ENCODE results near the gene ARPC2.

ARPC2 gene

GRCh38 chr2:218229851-218230250 lies 12.9 kb downstream of the ARPC2 start:
- Histone ChIP-seq H3K4me3 (replicated peaks; ENCODE audit: insufficient read depth, low read length) (no peak overlapping the region), H3K27ac (replicated peaks) (peak overlapping the region; percentile 70), H3K27me3 (ENCODE audit: insufficient read depth, poor library complexity, severe bottlenecking) (no peaks in the 10 kb centered on the region)
- no peak for DNase-seq (ENCODE audit: low read depth in 1 of 2, low spot score in 1 of 2)
- TF ChIP-seq GABPA (IDR thresholded peaks at IDR 0.05; ENCODE audit: low read depth) (no peak), REST (IDR thresholded peaks at IDR 0.05; ENCODE audit: insufficient replicate concordance, low read depth) (no peak), SPI1 (IDR thresholded peaks at IDR 0.05; ENCODE audit: borderline replicate concordance, low read depth) (no peak), POLR2AphosphoS5 (IDR thresholded peaks at IDR 0.05; ENCODE audit: low read depth) (no peak), CTCF (IDR thresholded peaks at IDR 0.05; ENCODE audit: insufficient read depth, low read length) (no peak)

- Histone ChIP-seq H3K27ac (replicated peaks) (peak overlapping the region; percentile 70), H3K27me3 (ENCODE audit: insufficient read depth, poor library complexity, severe bottlenecking) (no peaks in the 10 kb centered on the region), H3K4me3 (replicated peaks; ENCODE audit: insufficient read depth, low read length) (no peak overlapping the region)
- TF ChIP-seq CTCF (IDR thresholded peaks at IDR 0.05; ENCODE audit: insufficient read depth, low read length) (no peak), SPI1 (IDR thresholded peaks at IDR 0.05; ENCODE audit: borderline replicate concordance, low read depth) (no peak), GABPA (IDR thresholded peaks at IDR 0.05; ENCODE audit: low read depth) (no peak), REST (IDR thresholded peaks at IDR 0.05; ENCODE audit: insufficient replicate concordance, low read depth) (no peak), POLR2AphosphoS5 (IDR thresholded peaks at IDR 0.05; ENCODE audit: low read depth) (no peak)
- no peak for DNase-seq (ENCODE audit: low read depth in 1 of 2, low spot score in 1 of 2)
Measured at GRCh38 chr2:218230882-218231281, 13.9 kb downstream of the ARPC2 start.

- Histone ChIP-seq H3K4me3 (replicated peaks; ENCODE audit: insufficient read depth, low read length) (no peak overlapping the region), H3K27ac (replicated peaks) (no peak overlapping the region), H3K27me3 (ENCODE audit: insufficient read depth, poor library complexity, severe bottlenecking) (no peaks in the 10 kb centered on the region)
- TF ChIP-seq SPI1 (IDR thresholded peaks at IDR 0.05; ENCODE audit: borderline replicate concordance, low read depth): no peak
- no peak for TF ChIP-seq POLR2AphosphoS5 (IDR thresholded peaks at IDR 0.05; ENCODE audit: low read depth)
- no peak for TF ChIP-seq CTCF (IDR thresholded peaks at IDR 0.05; ENCODE audit: insufficient read depth, low read length)
- no peak for TF ChIP-seq REST (IDR thresholded peaks at IDR 0.05; ENCODE audit: insufficient replicate concordance, low read depth)
- no peak for TF ChIP-seq GABPA (IDR thresholded peaks at IDR 0.05; ENCODE audit: low read depth)
- DNase-seq (ENCODE audit: low read depth in 1 of 2, low spot score in 1 of 2): no peak
Measured at GRCh38 chr2:218233543-218233942, 16.6 kb downstream of the ARPC2 start.
